DMS79 treated with DMSO at 0.1 percent for 48 hours (cell line): ENCODE data around the gene LTBP1.

Experiments used
- DNase-seq: peaks from one replicate; lab custom pipeline; 2025; lab: John Stamatoyannopoulos, UW

Gene LTBP1

GRCh38 chr2:32931945-32932709 lies 14.6 kb upstream of the LTBP1 start:
- DNase-seq, result no peak

- DNase-seq, result no peak
Measured at GRCh38 chr2:32932825-32933755, 13.7 kb upstream of the LTBP1 start.

- no peak for DNase-seq
Measured at GRCh38 chr2:32933756-32934095, 13.0 kb upstream of the LTBP1 start.

- peak; percentile 61 for DNase-seq
Measured at GRCh38 chr2:32937602-32938448, 8.9 kb upstream of the LTBP1 start.

GRCh38 chr2:32938934-32939333 lies 7.8 kb upstream of the LTBP1 start:
- DNase-seq, result no peak

GRCh38 chr2:32940316-32940997 lies 6.3 kb upstream of the LTBP1 start:
- DNase-seq, result no peak

GRCh38 chr2:32941944-32942690 lies 4.6 kb upstream of the LTBP1 start:
- no peak for DNase-seq

GRCh38 chr2:32942793-32943485 lies 3.8 kb upstream of the LTBP1 start:
- DNase-seq, result no peak

- no peak for DNase-seq
Measured at GRCh38 chr2:32945286-32945685, 1.5 kb upstream of the LTBP1 start.

GRCh38 chr2:32947076-32947483 lies 327 bp downstream of the LTBP1 start:
- no peak for DNase-seq

GRCh38 chr2:32947484-32948143 lies 861 bp downstream of the LTBP1 start:
- DNase-seq, result no peak

GRCh38 chr2:32948266-32948665 lies 1.5 kb downstream of the LTBP1 start:
- no peak for DNase-seq

- DNase-seq, result no peak
Measured at GRCh38 chr2:32949260-32949659, 2.5 kb downstream of the LTBP1 start.

- DNase-seq, result no peak
Measured at GRCh38 chr2:32951672-32952071, 4.9 kb downstream of the LTBP1 start.

GRCh38 chr2:32952761-32953476 lies 6.2 kb downstream of the LTBP1 start:
- no peak for DNase-seq

- DNase-seq, result no peak
Measured at GRCh38 chr2:32954206-32954605, 7.5 kb downstream of the LTBP1 start.

GRCh38 chr2:32958821-32959220 lies 12.1 kb downstream of the LTBP1 start:
- no peak for DNase-seq

- no peak for DNase-seq
Measured at GRCh38 chr2:32960238-32960637, 13.5 kb downstream of the LTBP1 start.
